HG03039 (cell line): ENCODE measurements around the gene SLC6A3.

Experiments used
- ATAC-seq: cut with Tn5 transposase; IDR thresholded peaks from one replicate; pipeline ENCODE4 v1.9.1; 2021; ENCODE audit warnings: mild to moderate bottlenecking, moderate library complexity; ENCODE audit not compliant: unreplicated experiment

The SLC6A3 gene

DNA sequence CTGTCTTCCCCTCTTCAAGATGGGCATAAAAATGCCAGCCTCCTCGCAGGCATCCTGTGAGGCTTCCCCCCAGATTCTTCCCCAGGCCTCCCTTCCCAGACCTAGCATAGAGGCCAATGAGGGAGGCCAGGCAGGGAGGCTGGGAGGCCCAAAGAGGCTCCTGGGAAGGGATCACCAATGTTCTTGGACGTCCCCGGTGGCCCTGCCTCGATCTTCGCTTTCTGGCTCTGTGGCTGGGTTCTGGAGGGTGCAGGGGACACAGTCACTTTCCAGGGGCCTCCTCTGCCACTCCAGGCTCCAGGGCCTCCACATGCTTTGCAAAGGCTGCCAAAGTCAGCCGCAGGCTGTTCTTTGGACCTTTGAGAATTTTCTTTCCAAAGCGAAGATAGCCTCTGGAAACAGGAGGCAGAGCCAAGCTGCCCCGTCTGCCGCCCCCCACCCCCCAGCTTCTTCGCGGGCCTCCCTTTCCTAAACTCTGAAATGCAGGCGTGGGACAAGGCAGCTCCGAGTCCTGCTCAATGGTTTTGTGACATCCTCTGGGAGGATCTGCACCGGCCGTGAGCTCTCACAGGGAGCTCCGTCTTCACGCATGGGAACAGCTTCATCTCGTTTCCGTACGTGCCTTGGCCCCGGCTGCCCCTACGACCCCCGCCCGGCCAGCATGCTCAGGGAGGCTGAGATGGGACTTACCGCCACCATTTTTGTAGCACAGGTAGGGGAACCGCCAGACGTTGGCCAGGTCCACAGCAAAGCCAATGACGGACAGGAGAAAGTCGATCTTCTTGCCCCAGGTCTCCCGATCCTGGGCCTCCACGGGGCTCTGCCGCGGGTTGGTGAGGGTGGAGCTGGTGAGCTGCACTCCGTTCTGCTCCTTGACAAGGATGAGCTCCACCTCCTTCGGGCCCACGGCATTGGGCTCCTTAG lies 2.8 kb downstream of the SLC6A3 start:
- ATAC-seq = no peak

DNA sequence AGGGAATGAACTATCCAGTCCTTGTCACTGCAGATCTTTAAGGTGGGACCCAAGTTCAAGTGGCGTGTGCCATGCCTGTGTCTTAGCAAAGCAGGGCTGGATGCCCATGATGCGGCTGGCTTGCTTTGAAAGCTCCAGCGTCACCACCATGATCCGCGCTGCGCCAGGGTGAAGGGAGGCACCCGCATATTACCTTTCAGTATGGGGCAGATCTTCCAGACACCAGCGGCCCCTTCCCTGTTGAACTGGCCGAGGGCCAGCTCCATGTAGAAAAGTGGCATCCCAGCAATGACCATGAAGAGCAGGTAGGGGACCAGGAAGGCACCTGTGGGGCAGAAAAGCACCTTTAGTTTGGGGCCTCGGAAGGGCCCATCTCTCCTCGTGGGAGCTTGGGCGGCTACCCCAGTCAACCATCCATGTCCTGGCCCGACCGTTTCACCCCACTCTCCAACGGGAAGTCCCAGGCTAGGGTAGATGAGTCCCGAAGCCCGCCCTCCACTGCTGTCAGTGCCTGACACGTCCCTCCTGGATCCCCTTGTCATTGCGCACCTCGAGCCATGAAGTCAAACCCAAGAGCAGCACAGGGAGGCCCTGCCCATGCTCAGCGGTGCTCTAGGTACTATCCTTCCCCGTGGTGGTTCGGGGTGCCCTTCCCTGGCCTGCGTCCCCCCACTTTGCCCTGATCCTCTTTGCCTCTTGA lies 3.9 kb downstream of the SLC6A3 start:
- ATAC-seq = no peak

DNA sequence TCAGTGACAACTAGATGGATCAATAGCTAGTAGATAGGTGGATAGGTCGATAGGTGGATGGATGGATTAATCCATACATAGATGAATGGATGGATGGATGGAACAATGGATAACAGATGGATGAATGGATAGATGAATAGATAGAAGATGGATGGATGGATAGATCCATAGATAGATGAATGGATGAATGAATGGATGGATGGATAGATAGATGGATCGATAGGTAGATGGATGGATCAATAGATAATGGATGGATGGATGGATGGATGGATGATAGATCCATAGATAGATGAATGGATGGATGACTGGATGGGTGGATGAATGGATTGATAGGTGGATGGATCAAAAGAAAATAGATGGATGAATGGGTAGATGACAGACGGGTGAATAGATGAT lies 5.1 kb downstream of the SLC6A3 start:
- no peak for ATAC-seq

DNA sequence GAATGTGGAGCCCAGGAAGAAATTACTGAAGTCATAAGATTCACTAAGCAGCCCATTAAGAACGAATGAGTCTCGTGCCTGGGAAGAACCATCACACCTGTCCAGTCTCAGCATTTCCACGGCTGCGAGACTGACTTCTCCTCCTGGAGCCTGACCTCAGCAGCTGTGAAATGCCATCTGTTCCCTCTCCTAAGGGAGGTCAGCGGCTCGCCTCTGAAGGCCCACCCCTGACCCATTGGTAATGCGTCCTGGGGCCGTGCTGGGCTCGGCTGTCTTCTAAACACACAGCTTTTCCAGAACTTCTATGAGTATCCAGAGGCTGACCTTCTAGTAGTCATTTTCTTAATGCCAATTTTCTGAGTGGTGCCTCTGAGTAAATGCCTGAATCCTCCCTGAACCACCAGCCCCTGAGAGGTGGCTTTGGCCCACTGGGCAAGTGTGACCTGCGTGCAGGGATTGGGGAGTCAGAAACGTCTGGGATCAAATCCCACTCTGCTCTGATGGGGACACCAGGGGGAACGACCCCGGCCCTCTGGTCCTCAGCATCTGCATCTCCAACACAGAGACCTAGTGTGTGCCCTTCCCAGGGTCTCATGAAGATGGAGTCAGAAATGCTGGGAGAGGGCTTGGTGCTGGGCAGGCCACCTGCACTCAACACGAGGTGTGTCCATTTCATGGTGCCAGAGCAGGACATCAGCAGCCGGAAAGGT lies 5.7 kb downstream of the SLC6A3 start:
- no peak for ATAC-seq

DNA sequence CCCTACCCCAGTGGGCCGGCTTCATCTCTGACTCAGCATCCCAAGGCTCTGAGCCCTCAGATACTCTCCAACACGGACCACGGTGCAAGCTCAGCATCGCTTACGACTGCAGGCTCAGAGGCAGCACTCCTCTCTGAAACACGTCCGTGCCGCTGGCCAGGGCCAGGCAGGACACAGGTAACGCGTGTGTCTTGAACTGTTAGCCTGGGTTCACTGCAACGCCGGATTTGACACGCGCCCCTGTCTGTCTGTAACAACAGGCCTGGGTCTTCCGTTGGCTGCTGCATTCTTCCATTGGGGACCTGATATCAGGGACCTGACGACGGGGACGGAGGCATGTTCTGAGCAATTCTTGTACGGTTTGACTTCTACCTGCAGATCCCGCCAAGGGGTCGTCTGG lies 6.4 kb downstream of the SLC6A3 start:
- no peak for ATAC-seq

DNA sequence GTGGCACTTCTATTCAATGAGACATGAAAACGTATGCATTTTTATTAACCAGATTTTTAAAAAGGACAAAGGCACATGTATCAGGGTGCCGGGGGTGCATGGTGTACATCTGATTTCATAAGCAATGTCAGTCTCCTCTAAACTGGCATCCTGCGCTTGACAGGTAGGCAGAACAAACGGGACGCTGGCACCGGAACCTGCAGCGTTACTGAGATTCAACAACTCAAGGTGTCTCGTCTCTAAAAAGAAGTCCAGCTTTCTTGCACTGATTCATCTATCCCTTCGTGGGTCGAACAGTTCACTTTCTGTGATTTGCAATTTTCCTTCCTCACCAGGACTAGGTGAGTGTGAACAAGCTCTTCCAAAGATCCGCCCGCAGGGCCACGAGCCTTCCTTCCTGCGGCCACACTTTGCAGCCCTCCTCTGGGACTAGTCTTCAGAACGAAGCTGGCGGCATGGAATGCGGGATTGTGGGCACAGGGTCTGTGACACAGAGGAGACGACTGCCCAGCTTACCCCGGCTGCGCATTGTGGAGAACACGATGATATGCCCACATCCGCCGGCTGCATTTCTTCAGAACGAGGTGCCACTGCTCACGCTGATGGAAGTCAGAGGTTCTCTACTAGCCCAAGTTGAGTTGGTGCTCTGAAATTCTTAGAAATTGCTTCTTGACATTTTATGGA lies 7.2 kb downstream of the SLC6A3 start:
- ATAC-seq = no peak

- ATAC-seq = no peak
These were observed 7.9 kb downstream of the SLC6A3 start for GRCh38 chr5:1437226-1437829.

DNA sequence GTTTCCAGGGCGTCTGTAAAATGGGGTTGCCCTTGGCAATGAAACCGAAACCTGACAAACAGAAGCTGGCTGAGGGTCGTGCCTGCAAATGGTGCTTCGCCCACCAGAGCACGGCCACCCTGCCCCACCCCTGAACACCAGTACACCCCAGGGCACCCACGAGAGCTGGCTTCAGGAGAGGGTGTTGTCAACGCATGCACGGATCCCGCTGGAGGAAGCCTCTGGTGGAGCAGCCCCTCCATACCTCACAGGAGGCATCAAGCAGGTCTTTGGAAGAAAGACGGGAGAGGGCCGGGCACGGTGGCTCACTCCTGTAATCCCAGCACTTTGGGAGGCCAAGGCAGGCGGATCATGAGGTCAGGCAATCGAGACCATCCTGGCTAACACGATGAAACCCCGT lies 8.6 kb downstream of the SLC6A3 start:
- no peak for ATAC-seq

GRCh38 chr5:1436036-1436435 lies 9.2 kb downstream of the SLC6A3 start:
- ATAC-seq = no peak

DNA sequence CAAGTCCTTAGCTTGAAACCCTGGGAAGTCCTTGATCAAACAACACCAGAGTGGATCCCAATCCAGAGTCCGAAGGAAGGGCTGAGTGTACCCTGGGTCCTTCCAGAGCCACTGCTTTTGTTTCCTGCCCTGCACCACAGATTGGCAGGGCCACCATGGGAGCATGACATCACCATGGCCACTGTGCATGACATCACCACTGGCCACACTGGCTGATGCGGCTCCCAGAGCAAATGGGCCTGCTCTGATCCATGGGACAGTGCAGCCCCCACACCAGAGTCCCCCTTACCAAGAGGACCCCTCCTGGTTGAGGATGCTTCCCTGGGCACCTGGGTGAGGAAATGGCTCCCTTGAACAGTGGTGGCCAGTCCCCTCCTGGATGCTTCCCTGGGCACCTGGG lies 9.9 kb downstream of the SLC6A3 start:
- ATAC-seq = no peak

DNA sequence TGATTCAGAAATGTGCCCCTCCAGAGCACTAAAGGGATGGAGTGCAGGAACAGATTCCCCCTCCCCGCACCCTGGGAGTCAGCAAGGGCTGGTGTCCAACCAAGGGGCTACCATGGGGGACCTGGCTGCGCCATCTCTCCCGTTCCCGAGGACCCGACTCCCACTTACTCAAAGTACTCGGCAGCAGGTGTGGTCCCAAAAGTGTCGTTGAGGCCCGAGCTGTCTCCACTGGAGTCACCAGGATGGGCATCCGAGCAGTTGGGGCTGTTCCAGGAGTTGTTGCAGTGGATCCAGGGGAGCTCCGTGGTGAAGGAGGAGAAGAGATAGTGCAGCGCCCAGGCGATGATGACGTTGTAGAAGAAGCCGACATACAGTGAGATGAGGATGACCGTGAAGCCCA lies 12.9 kb downstream of the SLC6A3 start:
- ATAC-seq = no peak

DNA sequence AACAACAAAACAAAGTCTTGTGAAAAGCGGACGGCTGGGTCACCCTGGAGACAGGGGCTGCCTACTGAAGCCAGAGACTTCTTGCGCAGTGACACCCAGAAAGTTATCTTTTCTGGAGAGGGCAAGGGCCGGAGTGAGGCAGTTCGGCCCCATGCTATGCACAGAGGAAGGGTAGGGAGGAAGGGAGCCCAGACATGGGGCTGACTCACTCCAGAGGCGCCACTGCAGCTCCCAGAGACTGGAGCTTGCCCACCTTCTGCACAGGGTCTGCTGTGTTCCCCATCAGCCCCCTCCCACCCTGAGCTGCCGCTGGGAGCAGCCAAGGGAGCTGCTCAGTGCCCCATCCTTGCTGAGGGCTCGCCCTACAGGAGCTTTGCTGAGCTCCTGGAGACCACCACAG lies 13.3 kb downstream of the SLC6A3 start:
- no peak for ATAC-seq

- ATAC-seq = no peak
These were observed 14.0 kb downstream of the SLC6A3 start for GRCh38 chr5:1431021-1431811.

DNA sequence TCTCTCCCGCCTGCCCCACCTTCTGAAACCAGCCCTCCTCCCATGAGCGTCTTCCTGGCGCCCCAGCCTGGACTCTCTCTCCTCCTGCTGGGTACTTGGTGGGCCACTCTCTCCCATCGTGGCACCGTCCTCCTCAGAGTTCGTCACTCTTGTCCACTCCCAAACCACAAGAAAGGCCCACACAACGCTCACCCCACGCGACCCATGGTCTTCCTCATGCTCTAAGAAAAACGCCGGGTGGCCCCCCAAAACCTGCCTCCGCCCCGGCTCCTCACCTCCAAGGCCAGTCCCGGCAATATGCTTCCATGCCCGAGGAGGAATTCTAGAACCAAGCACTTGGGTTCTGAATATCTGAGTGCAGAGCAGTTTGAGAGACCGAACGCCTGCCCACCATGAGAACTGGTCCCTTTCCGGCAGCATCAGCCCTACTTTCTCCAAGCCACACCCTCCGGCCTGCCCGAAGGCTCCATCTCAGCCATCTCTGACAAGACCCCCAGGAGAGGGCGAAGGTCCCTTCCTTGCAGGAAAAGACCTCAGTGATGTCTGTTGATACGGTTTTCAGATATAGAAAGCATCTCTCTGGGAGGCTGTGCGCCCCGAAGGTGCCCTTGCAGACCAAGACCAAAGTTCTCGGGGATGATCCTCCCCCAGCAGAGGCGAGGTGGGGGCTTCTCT lies 15.0 kb downstream of the SLC6A3 start:
- no peak for ATAC-seq

DNA sequence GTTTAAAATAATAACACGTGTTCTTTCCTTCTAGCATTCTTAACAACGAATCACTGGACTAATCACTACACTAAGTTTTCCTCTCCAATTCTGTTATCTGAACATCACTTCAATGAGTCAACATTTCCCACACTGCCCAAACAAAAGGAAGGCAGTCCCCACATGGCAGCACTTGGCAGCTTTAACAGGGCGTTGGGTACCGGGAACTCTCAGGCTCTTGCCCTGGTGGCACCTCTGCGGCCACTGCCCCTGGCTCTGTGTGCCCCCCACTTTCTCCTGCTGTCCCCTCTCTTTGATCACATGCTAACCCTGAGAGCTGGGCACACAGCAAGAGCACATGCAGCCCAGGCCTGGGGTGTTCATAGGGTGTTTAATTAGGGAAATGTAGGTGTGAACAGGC lies 15.7 kb downstream of the SLC6A3 start:
- ATAC-seq = no peak

DNA sequence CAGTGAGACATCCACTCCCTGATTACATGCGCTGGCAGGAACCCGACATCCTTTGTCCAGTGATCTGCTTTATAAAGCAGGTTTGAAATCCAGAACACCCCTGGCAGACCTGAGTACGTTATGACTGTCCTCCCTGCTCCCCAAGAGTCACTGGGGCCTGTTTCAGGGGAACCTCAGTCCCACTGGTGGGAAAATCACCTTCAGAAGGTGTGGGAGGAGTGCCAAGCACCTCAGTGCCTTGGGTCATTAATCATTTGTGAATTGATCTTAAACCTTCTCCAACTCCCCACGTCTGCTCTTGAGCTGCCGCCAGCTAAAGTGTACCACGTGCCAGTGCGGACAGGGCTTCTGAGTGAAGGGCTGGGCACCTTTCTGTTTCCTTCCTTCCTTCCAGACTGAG lies 16.2 kb downstream of the SLC6A3 start:
- ATAC-seq = no peak

DNA sequence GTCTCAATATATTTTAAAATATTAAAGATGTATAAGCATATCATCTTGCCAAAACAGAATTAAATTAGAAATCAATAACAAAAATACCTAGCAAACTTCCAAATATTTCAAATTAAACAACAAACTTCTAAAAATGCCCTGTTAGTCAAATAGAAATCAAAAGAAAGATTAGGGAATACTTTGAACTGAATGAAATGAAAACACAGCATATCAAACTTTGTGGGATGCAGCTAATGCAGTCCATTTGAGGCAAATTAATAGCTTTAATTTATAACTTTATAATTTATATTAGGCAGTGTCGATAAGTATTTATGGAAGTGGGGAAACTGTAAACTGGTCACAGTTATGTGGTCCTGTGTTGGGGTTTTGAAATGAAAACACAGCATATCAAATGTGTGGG lies 17.1 kb downstream of the SLC6A3 start:
- ATAC-seq = no peak

DNA sequence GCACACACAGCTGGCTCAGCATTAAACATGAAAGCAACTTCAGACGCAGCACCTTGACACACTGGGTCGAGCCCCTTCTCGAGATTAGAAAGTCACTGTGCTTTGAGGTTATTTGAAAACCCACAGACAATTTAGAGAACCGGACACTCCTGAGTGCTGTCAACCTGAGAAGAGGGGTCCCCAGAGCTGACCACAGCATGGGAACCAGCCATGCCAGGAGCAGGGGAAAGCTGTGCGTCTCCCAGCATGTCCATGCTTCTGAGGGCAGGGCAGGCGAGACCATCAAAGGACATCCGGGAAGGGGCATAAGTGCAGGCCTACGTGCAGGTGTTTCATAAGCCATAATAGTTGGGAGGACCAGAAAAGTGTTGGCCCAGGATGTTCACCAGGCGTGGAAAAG lies 20.5 kb downstream of the SLC6A3 start:
- ATAC-seq = no peak

GRCh38 chr5:1423901-1424603 lies 21.2 kb downstream of the SLC6A3 start:
- ATAC-seq = no peak
